ENCODE measurements around the gene CHRDL2.

DNA sequence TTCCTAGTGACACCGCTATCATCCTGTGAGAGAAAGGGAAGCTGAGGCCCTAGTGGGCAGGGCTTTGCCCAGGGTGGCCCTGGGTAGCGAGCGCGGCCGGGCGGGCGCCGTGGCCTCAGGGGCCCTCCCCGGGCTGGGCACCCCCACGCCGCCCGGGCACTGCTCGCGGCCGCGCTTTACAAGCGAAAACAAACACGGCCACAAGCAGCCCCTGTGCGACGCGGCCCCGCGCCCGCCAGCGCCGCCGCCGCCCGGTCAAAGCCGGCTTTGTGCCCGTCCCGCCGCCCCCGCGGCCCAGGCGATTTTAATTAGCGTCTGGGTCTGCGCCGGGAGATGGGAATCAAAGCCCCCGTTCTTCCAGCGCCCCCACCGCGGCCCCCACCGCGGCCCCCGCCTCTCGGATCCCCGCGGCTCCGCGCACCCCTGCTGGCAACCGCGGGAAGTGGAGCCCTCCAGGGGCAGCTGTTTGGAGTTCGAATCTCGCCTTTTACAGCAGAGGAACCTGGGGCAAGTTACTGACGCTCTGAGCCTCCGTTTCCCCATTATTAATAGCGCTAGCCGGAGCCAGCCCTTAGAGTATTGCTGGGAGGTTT, 47.9 kb downstream of the CHRDL2 start:
- TF ChIP-seq, protein P1, sequence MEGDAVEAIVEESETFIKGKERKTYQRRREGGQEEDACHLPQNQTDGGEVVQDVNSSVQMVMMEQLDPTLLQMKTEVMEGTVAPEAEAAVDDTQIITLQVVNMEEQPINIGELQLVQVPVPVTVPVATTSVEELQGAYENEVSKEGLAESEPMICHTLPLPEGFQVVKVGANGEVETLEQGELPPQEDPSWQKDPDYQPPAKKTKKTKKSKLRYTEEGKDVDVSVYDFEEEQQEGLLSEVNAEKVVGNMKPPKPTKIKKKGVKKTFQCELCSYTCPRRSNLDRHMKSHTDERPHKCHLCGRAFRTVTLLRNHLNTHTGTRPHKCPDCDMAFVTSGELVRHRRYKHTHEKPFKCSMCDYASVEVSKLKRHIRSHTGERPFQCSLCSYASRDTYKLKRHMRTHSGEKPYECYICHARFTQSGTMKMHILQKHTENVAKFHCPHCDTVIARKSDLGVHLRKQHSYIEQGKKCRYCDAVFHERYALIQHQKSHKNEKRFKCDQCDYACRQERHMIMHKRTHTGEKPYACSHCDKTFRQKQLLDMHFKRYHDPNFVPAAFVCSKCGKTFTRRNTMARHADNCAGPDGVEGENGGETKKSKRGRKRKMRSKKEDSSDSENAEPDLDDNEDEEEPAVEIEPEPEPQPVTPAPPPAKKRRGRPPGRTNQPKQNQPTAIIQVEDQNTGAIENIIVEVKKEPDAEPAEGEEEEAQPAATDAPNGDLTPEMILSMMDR (conservative IDR thresholded peaks at IDR 0.05 in 1 of 2, IDR thresholded peaks at IDR 0.05 in 1 of 2; ENCODE audit: extremely low read depth in 1 of 2, insufficient read depth in 1 of 2, low read depth in 1 of 2, low read length in 2 of 2) = peak; percentile 11 to 49
- TF ChIP-seq EZH2 (IDR thresholded peaks at IDR 0.05; ENCODE audit: borderline replicate concordance, low read length) = no peak
